HFFc6 (cell line): Measurements from ENCODE around the gene CBLIF. TPM values are rescaled to one million over a fixed set of nuclear protein-coding genes. Genes with fewer than 3 reads are reported as not detected.
"Not testable (repeated sequence)": the region's sequence is repeated elsewhere in the genome, so short reads cannot be mapped to it uniquely, and the experiment has no call there.

Experiments used
- DNase-seq: peaks from one replicate; pipeline ENCODE4 v3.0.0-alpha.2; 2018
- H3K27ac Mint-ChIP-seq: 2 replicates; pipeline ENCODE4 v1.8.0; 2020; ENCODE audit warnings: mild to moderate bottlenecking, mixed read lengths
- H3K27me3 Mint-ChIP-seq: 2 replicates; pipeline ENCODE4 v1.8.0; 2021; ENCODE audit warnings: mild to moderate bottlenecking, moderate library complexity, mixed read lengths; ENCODE audit not compliant: insufficient read depth
- H3K36me3 Mint-ChIP-seq: 2 replicates; pipeline ENCODE4 v1.8.0; 2021; ENCODE audit warnings: low read depth, mixed read lengths
- H3K4me1 Mint-ChIP-seq: 2 replicates; pipeline ENCODE4 v1.8.0; 2020; ENCODE audit warnings: low read depth, mixed read lengths
- H3K4me3 Mint-ChIP-seq: 2 replicates; pipeline ENCODE4 v1.8.0; 2020; ENCODE audit warnings: mild to moderate bottlenecking, moderate library complexity, mixed read lengths
- H3K9me3 Mint-ChIP-seq: 2 replicates; pipeline ENCODE4 v1.8.0; 2020; ENCODE audit warnings: mild to moderate bottlenecking, mixed read lengths
- CTCF ChIP-seq: fragments of 200-600 bp; sonication (generic); IDR thresholded peaks from 2 replicates; pipeline ENCODE4 v1.5.0; 2021; ENCODE audit warnings: antibody characterized with exemption, mild to moderate bottlenecking
- total RNA-seq, 6 experiments: library from RNA; stranded (reverse); fragmentation: NEBNext Ultra II Directional; extraction: Animal tissue kit (Norgen Biotek cat#: 25700); gene quantifications; 2 replicates in 1 of 6; 3 replicates in 5 of 6; pipeline ENCODE4 v1.2.3, GENCODE V29; 2021

CBLIF gene
- total RNA-seq, 6 experiments from 2014 or later = not detected

GRCh38 chr11:59792507-59792906 lies 52.8 kb downstream of the CBLIF start:
- H3K27me3 Mint-ChIP-seq = no peaks in the 10 kb centered on the region; the same call in 1 of the 2 replicates
- peaks cover 43% of the 10 kb centered on the region for H3K36me3 Mint-ChIP-seq
- H3K27ac Mint-ChIP-seq = no peak overlapping the region

GRCh38 chr11:59791639-59792038 lies 53.7 kb downstream of the CBLIF start:
- peaks cover 34% of the 10 kb centered on the region for H3K4me1 Mint-ChIP-seq

More at GRCh38 chr11:59792507-59792906, 52.8 kb downstream of the CBLIF start:
- H3K4me3 Mint-ChIP-seq = no peak overlapping the region
- TF ChIP-seq CTCF = no peak
- H3K4me1 Mint-ChIP-seq = peaks cover 26% of the 10 kb centered on the region
- no peaks in the 10 kb centered on the region for H3K9me3 Mint-ChIP-seq
- no peak for DNase-seq

GRCh38 chr11:59787816-59788215 lies 57.5 kb downstream of the CBLIF start:
- peak overlapping the region; percentile 87 for H3K27ac Mint-ChIP-seq
- peak; percentile 60 for DNase-seq
- peak overlapping the region; percentile 73 for H3K4me3 Mint-ChIP-seq

More at GRCh38 chr11:59791639-59792038, 53.7 kb downstream of the CBLIF start:
- no peaks in the 10 kb centered on the region for H3K9me3 Mint-ChIP-seq
- H3K27me3 Mint-ChIP-seq = no peaks in the 10 kb centered on the region; the same call in 1 of the 2 replicates
- DNase-seq = no peak
- peaks cover 44% of the 10 kb centered on the region for H3K36me3 Mint-ChIP-seq
- H3K4me3 Mint-ChIP-seq = no peak overlapping the region
- TF ChIP-seq CTCF = no peak
- H3K27ac Mint-ChIP-seq = peak overlapping the region; percentile 4; the same call in 1 of the 2 replicates

GRCh38 chr11:59787255-59787588 lies 58.1 kb downstream of the CBLIF start:
- DNase-seq = no peak
- Mint-ChIP-seq H3K27me3 (no peaks in the 10 kb centered on the region), H3K27ac (peak overlapping the region; percentile 87), H3K9me3 (no peaks in the 10 kb centered on the region), H3K36me3 (peaks cover 34% of the 10 kb centered on the region), H3K4me1 (peaks cover 54% of the 10 kb centered on the region), H3K4me3 (peak overlapping the region; percentile 73)
- no peak for TF ChIP-seq CTCF

More at GRCh38 chr11:59787816-59788215, 57.5 kb downstream of the CBLIF start:
- Mint-ChIP-seq H3K36me3 (peaks cover 40% of the 10 kb centered on the region), H3K4me1 (peaks cover 54% of the 10 kb centered on the region), H3K9me3 (no peaks in the 10 kb centered on the region), H3K27me3 (no peaks in the 10 kb centered on the region; the same call in 1 of the 2 replicates)
- no peak for TF ChIP-seq CTCF

GRCh38 chr11:59785818-59786217 lies 59.5 kb downstream of the CBLIF start:
- Mint-ChIP-seq H3K27ac (peak overlapping the region; percentile 87; the same call in 1 of the 2 replicates), H3K9me3 (no peaks in the 10 kb centered on the region), H3K4me1 (peaks cover 45% of the 10 kb centered on the region), H3K36me3 (peaks cover 29% of the 10 kb centered on the region), H3K27me3 (no peaks in the 10 kb centered on the region), H3K4me3 (no peak overlapping the region)
- no peak for TF ChIP-seq CTCF
- no peak for DNase-seq

- H3K27me3 Mint-ChIP-seq, H3K4me3 Mint-ChIP-seq: not testable (repeated sequence)
Measured at GRCh38 chr11:59784441-59784840, 60.9 kb downstream of the CBLIF start.

More at GRCh38 chr11:59784441-59784840, 60.9 kb downstream of the CBLIF start:
- not testable (repeated sequence) for H3K9me3 Mint-ChIP-seq, DNase-seq, H3K27ac Mint-ChIP-seq
- Mint-ChIP-seq H3K4me1 (peaks cover 43% of the 10 kb centered on the region), H3K36me3 (peaks cover 35% of the 10 kb centered on the region)
